NT2/D1 (cell line): ENCODE measurements around the gene HEXB.
A peak's percentile ranks its signal among the peaks of the same experiment; 100 is the strongest.

Experiments
- DNase-seq: peaks from one replicate; pipeline ENCODE4 v3.0.0-alpha.2; 2011; ENCODE audit warnings: low read depth, low spot score
- H3K27me3 ChIP-seq: 2 replicates; pipeline ENCODE4 v1.6.0; 2011; ENCODE audit warnings: mild to moderate bottlenecking; ENCODE audit not compliant: insufficient read length, insufficient read depth
- H3K36me3 ChIP-seq: 2 replicates; pipeline ENCODE4 v1.6.1; 2011; ENCODE audit warnings: mild to moderate bottlenecking, low read length, mixed read lengths; ENCODE audit not compliant: insufficient read depth, insufficient read length
- H3K4me1 ChIP-seq: 2 replicates; pipeline ENCODE4 v1.5.1; 2011; ENCODE audit not compliant: insufficient read depth, insufficient read length
- H3K4me3 ChIP-seq: 2 replicates; pipeline ENCODE4 v1.5.1; 2011; ENCODE audit warnings: low read depth; ENCODE audit not compliant: insufficient read length
- H3K9ac ChIP-seq: 2 replicates; pipeline ENCODE4 v1.6.0; 2011; ENCODE audit warnings: low read depth; ENCODE audit not compliant: insufficient read length
- H3K9me3 ChIP-seq: 2 replicates; pipeline ENCODE4 v1.5.1; 2011; ENCODE audit warnings: mild to moderate bottlenecking, low read length; ENCODE audit not compliant: insufficient read depth
- SUZ12 ChIP-seq: IDR thresholded peaks from 2 replicates; pipeline ENCODE4 v1.6.1; 2011; ENCODE audit not compliant: insufficient read length, insufficient read depth; ENCODE audit errors: extremely low read depth
- YY1 ChIP-seq: IDR thresholded peaks from 2 replicates; pipeline ENCODE4 v1.6.1; 2011; ENCODE audit not compliant: insufficient read length, insufficient read depth
- ZNF274 ChIP-seq: IDR thresholded peaks from 2 replicates; pipeline ENCODE4 v1.6.1; 2011; ENCODE audit warnings: mild to moderate bottlenecking, low read depth, low read length

HEXB gene

GRCh38 chr5:74685979-74686631, 1.1 kb downstream of the HEXB start:
- no peak for DNase-seq
- Histone ChIP-seq H3K36me3 (peaks cover 30% of the 10 kb centered on the region), H3K4me1 (no peaks in the 10 kb centered on the region), H3K9me3 (no peaks in the 10 kb centered on the region), H3K9ac (peak overlapping the region; percentile 92), H3K27me3 (no peaks in the 10 kb centered on the region), H3K4me3 (peak overlapping the region; percentile 78)
- no peak for TF ChIP-seq YY1
- no peak for TF ChIP-seq SUZ12
- no peak for TF ChIP-seq ZNF274

GRCh38 chr5:74686962-74687751, 2.1 kb downstream of the HEXB start:
- Histone ChIP-seq H3K4me3 (no peak overlapping the region), H3K27me3 (no peaks in the 10 kb centered on the region), H3K9me3 (no peaks in the 10 kb centered on the region), H3K4me1 (no peaks in the 10 kb centered on the region), H3K36me3 (peaks cover 39% of the 10 kb centered on the region), H3K9ac (no peak overlapping the region)
- no peak for DNase-seq
- no peak for TF ChIP-seq SUZ12
- no peak for TF ChIP-seq ZNF274

- no peak overlapping the region for H3K9ac ChIP-seq
- no peak for TF ChIP-seq SUZ12
- TF ChIP-seq YY1, result no peak
- TF ChIP-seq ZNF274, result no peak
- no peaks in the 10 kb centered on the region for H3K27me3 ChIP-seq
- no peak for DNase-seq
- no peaks in the 10 kb centered on the region for H3K9me3 ChIP-seq
- no peaks in the 10 kb centered on the region for H3K4me1 ChIP-seq
- no peak overlapping the region for H3K4me3 ChIP-seq
- H3K36me3 ChIP-seq, result peaks cover 53% of the 10 kb centered on the region
Measured at GRCh38 chr5:74693191-74693590, 8.2 kb downstream of the HEXB start.

GRCh38 chr5:74717596-74717995, 32.6 kb downstream of the HEXB start:
- no peak for DNase-seq
- peaks cover 54% of the 10 kb centered on the region for H3K36me3 ChIP-seq

GRCh38 chr5:74722271-74722670, 37.2 kb downstream of the HEXB start:
- no peaks in the 10 kb centered on the region for H3K27me3 ChIP-seq
- H3K36me3 ChIP-seq, result peaks cover 62% of the 10 kb centered on the region
- TF ChIP-seq SUZ12 (no peak), ZNF274 (no peak), YY1 (no peak)
- H3K4me3 ChIP-seq, result no peak overlapping the region
- H3K9me3 ChIP-seq, result 0 out of 2 replicates have a peak, but pooled peaks cover 5% of the 10 kb centered on the region
- DNase-seq, result no peak
- no peak overlapping the region for H3K9ac ChIP-seq
- H3K4me1 ChIP-seq, result no peaks in the 10 kb centered on the region

More at GRCh38 chr5:74717596-74717995, 32.6 kb downstream of the HEXB start:
- Histone ChIP-seq H3K27me3 (no peaks in the 10 kb centered on the region), H3K4me1 (no peaks in the 10 kb centered on the region), H3K9ac (no peak overlapping the region), H3K4me3 (no peak overlapping the region), H3K9me3 (0 out of 2 replicates have a peak, but pooled peaks cover 5% of the 10 kb centered on the region)
- no peak for TF ChIP-seq ZNF274
- TF ChIP-seq SUZ12, result no peak
- TF ChIP-seq YY1, result no peak

- 0 out of 2 replicates have a peak, but pooled peaks cover 5% of the 10 kb centered on the region for H3K9me3 ChIP-seq
- no peak for TF ChIP-seq YY1
- H3K4me3 ChIP-seq, result no peak overlapping the region
- H3K36me3 ChIP-seq, result peaks cover 54% of the 10 kb centered on the region
- H3K27me3 ChIP-seq, result no peaks in the 10 kb centered on the region
- no peak overlapping the region for H3K9ac ChIP-seq
- no peak for DNase-seq
- no peaks in the 10 kb centered on the region for H3K4me1 ChIP-seq
Measured at GRCh38 chr5:74725331-74725730, 40.3 kb downstream of the HEXB start.

- Histone ChIP-seq H3K9ac (no peak overlapping the region), H3K9me3 (no peaks in the 10 kb centered on the region), H3K4me3 (no peak overlapping the region), H3K4me1 (no peaks in the 10 kb centered on the region), H3K27me3 (no peaks in the 10 kb centered on the region), H3K36me3 (peaks cover 49% of the 10 kb centered on the region)
- DNase-seq, result no peak
- TF ChIP-seq ZNF274, result no peak
- no peak for TF ChIP-seq SUZ12
- no peak for TF ChIP-seq YY1
Measured at GRCh38 chr5:74736759-74737158, 51.7 kb downstream of the HEXB start.
